ENCODE results near the gene VWC2L.

VWC2L gene

DNA sequence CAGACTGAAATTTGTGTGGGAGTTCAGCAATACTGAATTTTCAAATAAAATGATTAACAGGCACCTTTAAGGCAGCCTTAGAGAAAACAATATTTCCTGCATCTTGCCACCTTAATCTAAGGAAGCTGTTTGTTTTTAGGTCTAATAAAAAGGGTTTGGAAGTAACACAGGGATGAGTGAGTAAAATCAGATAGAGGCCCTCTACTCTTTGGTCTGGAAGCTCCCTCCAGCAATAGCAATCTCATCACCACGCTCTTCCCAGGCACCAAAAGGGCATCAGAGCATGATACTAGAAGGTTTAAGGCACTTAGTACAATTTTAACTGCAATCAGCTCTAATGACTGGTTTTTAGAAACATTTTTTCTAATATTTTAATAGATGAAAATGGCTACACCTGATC is 155.6 kb downstream of the VWC2L start:
- H3K27ac ChIP-seq, result peak overlapping the region; percentile 73
- TF ChIP-seq, protein P1, sequence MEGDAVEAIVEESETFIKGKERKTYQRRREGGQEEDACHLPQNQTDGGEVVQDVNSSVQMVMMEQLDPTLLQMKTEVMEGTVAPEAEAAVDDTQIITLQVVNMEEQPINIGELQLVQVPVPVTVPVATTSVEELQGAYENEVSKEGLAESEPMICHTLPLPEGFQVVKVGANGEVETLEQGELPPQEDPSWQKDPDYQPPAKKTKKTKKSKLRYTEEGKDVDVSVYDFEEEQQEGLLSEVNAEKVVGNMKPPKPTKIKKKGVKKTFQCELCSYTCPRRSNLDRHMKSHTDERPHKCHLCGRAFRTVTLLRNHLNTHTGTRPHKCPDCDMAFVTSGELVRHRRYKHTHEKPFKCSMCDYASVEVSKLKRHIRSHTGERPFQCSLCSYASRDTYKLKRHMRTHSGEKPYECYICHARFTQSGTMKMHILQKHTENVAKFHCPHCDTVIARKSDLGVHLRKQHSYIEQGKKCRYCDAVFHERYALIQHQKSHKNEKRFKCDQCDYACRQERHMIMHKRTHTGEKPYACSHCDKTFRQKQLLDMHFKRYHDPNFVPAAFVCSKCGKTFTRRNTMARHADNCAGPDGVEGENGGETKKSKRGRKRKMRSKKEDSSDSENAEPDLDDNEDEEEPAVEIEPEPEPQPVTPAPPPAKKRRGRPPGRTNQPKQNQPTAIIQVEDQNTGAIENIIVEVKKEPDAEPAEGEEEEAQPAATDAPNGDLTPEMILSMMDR (conservative IDR thresholded peaks at IDR 0.05), result no peak

GRCh38 chr2:214569419-214570035 is 158.7 kb downstream of the VWC2L start:
- TF ChIP-seq, protein P1 (conservative IDR thresholded peaks at IDR 0.05), result no peak
- H3K27ac ChIP-seq, result no peak overlapping the region

GRCh38 chr2:214574084-214574781 is 163.4 kb downstream of the VWC2L start:
- no peak overlapping the region for H3K27ac ChIP-seq
- TF ChIP-seq, protein P1 (conservative IDR thresholded peaks at IDR 0.05), result no peak

DNA sequence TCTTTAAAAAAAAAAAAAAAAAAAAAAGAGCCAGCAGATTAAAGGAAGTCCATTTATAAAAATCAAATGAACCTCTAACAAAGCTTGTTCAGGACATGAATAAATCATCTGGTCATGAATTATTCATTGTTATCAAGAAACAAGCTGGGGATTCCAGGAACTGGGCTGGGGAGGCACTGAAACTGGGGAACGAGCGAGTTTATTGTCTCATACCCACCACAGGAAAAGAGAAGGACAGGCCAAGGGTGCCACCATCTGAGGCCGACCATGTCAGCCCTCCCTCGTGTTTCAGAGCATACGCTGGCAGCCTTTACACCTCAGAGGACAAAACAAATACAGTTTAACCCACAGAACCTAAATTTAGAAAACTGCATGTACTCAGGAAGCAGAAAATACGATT is 164.2 kb downstream of the VWC2L start:
- H3K27ac ChIP-seq, result no peak overlapping the region
- TF ChIP-seq, protein P1 (conservative IDR thresholded peaks at IDR 0.05), result no peak

DNA sequence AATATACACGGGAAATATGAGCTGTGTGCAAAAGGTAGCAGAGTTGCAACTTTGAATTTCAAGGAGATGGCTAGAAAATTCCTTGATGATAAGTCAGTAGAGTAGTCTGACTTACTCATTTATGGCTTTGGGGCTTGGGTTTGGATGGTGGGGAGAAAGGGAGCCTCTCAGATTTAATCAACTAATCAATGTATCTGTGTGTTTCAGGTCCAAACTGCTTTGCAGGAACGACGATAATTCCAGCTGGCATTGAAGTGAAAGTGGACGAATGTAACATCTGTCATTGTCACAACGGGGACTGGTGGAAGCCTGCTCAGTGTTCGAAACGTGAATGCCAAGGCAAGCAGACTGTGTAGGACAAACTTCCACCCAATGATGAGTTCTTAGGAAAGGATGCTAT is 164.6 kb downstream of the VWC2L start:
- TF ChIP-seq, protein P1 (conservative IDR thresholded peaks at IDR 0.05), result no peak

GRCh38 chr2:214577769-214578168 is 166.9 kb downstream of the VWC2L start:
- TF ChIP-seq, protein P1 (conservative IDR thresholded peaks at IDR 0.05), result no peak
- H3K27ac ChIP-seq, result no peak overlapping the region

More for the DNA sequence above, 164.6 kb downstream of the VWC2L start:
- no peak overlapping the region for H3K27ac ChIP-seq

DNA sequence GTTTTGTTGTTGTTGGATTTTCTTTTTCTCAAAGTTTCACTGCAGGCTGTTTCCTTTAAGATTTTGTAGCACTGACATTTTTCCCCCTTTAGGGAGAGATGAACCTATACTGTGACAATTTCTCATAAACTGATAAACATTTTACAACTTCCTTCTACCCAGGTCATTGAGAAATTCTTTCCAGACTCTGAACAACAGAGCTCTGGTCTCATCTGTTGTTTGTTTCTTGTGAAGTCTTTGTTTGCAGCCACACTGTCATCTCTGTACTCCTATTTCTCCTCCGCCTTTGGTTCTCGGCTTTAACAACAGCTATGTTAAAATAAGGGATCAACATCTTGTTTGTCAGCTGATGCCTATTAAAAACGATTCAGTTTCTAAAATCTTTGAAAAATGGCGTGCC is 167.6 kb downstream of the VWC2L start:
- no peak overlapping the region for H3K27ac ChIP-seq
- TF ChIP-seq, protein P1 (conservative IDR thresholded peaks at IDR 0.05), result no peak

All from VCaP (cell line).